NB4 (cell line): ENCODE data around the gene TERT.
"Not testable (repeated sequence)": the region's sequence is repeated elsewhere in the genome, so short reads cannot be mapped to it uniquely, and the experiment has no call there.

Experiments
- DNase-seq: peaks from one replicate; pipeline ENCODE4 v3.0.0; 2010; ENCODE audit warnings: low read depth
- H3K4me3 ChIP-seq: one replicate; pipeline ENCODE4 v1.5.1; 2011; ENCODE audit warnings: mild to moderate bottlenecking, low read depth, low read length, moderate library complexity
- CTCF ChIP-seq: IDR thresholded peaks from one replicate; pipeline ENCODE4 v1.5.1; 2012; ENCODE audit warnings: low read depth, low read length
- MYC ChIP-seq: IDR thresholded peaks from 2 replicates; pipeline ENCODE4 v1.6.1; 2011; ENCODE audit warnings: low read depth, low read length
- POLR2A ChIP-seq: IDR thresholded peaks from 2 replicates; pipeline ENCODE4 v1.6.1; 2011; ENCODE audit warnings: mild to moderate bottlenecking; ENCODE audit not compliant: insufficient read length; ENCODE audit errors: extremely low read depth
- TF ChIP-seq, protein P1 (sequence below): IDR thresholded peaks from 2 replicates; pipeline ENCODE4 v1.6.1; 2011; ENCODE audit warnings: low read depth, low read length

TERT gene

DNA sequence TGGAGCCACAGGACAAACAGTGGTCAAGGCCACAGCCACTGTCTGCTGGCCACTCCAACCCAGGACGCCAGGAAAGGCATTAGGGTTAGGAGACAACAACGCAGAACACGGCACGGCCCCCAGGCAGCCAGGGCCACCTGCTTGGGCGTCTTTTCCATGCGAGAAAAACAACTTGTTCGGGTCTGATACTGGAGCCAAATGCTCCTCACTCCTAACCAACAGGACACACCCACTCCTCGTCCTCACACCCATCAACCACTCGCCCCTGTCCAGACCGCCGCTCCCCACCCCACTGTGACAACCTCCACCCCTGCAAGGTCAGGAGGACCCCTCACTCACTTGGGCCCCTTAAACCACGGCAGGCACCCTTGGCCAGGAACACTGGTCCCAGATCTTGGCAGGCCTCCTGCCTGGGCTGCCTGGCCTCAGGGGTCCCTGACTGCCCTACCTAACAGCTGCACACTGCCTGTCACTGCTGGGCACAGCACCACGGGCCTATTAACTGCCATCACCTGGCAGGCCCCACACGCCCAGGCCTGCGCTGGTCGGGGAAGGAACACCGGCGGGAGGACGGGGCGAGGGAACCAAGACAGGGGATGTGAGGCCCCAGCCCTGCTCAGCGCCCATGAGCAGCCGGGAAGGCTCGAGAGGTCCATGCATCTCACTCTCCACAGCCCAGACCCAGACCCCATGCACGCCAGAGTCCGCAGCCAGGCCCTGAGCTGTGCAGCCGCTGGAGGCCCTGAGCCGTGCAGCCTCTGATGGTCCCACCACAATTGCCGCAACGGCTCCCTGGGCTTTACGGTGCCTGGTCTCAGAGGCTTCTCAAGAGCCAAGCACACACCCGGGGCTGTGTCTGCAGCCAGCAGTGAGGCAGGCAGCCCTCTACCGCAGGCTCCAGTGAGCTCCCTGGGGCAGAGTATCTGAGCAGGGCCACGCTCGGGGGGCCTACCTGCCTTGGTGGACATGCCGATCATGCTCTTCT lies 36.3 kb upstream of the TERT start:
- DNase-seq = no peak
- no peak for TF ChIP-seq CTCF
- no peak overlapping the region for H3K4me3 ChIP-seq

DNA sequence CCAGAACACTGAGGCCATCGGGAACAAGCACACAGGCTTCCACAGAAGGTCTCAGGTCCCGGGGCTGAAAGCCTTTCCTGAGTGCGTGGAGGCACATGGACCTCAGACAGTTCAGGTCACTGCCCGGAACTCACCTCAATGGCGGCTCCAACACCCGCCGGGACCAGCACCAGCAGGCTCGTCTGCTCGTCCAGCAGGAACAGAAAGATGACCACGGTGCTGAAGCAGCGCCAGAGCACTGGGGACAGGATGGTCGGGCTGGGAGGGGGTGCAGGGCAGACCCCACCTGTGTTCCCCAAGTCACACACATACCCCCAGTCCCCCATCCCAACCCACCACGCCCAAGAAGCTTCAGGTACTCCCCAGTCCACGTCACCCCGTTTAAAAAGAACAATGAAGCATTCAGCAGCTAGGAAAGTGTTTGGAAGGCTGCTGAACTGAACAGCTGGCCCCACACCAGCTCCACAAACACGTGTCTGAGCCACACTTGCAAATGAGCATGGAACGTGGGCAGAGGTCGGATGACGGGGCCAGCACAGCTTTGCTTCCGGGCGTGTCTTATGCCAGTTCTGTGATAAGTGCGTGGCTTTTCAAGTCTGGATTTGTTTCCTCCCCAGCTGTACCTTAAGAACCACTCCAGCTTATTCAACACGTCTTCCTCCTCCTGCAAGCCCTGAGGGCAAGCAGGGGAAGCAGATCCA lies 35.4 kb upstream of the TERT start:
- H3K4me3 ChIP-seq = no peak overlapping the region
- no peak for DNase-seq
- no peak for TF ChIP-seq MYC
- TF ChIP-seq, protein P1, sequence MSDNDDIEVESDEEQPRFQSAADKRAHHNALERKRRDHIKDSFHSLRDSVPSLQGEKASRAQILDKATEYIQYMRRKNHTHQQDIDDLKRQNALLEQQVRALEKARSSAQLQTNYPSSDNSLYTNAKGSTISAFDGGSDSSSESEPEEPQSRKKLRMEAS = no peak
- no peak for TF ChIP-seq CTCF
- TF ChIP-seq POLR2A = no peak

- no peak for DNase-seq
- no peak for TF ChIP-seq POLR2A
- H3K4me3 ChIP-seq = no peak overlapping the region
Measured at GRCh38 chr5:1329111-1329579, 34.3 kb upstream of the TERT start.

GRCh38 chr5:1328237-1329110 lies 33.6 kb upstream of the TERT start:
- not testable (repeated sequence) for H3K4me3 ChIP-seq

DNA sequence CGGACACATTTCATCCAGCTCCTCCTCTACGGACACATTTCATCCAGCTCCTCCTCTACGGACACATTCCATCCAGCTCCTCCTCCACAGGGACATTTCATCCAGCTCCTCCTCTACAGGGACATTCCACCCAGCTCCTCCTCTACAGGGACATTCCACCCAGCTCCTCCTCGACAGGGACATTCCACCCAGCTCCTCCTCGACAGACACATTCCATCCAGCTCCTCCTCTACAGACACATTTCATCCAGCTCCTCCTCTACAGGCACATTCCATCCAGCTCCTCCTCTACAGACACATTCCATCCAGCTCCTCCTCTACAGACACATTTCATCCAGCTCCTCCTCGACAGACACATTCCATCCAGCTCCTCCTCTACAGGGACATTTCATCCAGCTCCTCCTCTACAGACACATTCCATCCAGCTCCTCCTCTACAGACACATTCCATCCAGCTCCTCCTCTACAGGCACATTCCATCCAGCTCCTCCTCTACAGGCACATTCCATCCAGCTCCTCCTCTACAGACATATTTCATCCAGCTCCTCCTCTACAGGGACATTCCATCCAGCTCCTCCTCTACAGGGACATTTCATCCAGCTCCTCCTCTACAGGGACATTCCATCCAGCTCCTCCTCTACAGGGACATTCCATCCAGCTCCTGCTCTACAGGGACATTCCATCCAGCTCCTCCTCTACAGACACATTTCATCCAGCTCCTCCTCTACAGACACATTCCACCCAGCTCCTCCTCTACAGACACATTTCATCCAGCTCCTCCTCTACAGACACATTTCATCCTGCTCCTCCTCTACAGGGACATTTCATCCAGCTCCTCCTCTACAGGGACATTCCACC lies 32.3 kb upstream of the TERT start:
- DNase-seq, H3K4me3 ChIP-seq: not testable (repeated sequence)

More at GRCh38 chr5:1328237-1329110, 33.6 kb upstream of the TERT start:
- not testable (repeated sequence) for DNase-seq

DNA sequence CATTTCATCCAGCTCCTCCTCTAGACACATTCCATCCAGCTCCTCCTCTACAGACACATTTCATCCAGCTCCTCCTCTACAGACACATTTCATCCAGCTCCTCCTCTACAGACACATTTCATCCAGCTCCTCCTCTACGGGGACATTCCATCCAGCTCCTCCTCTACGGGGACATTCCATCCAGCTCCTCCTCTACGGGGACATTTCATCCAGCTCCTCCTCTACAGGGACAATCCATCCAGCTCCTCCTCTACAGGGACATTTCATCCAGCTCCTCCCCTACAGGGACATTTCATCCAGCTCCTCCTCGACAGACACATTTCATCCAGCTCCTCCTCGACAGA lies 31.6 kb upstream of the TERT start:
- H3K4me3 ChIP-seq, DNase-seq: not testable (repeated sequence)

- H3K4me3 ChIP-seq = no peak overlapping the region
- no peak for DNase-seq
- no peak for TF ChIP-seq CTCF
Measured at GRCh38 chr5:1325870-1326531, 31.1 kb upstream of the TERT start.
